HG03025 (cell line): ENCODE data around the gene SLC27A2.
"Not testable (repeated sequence)": the region's sequence is repeated elsewhere in the genome, so short reads cannot be mapped to it uniquely, and the experiment has no call there.

Experiments used
- ATAC-seq: cut with Tn5 transposase; IDR thresholded peaks from one replicate; pipeline ENCODE4 v1.9.1; 2021; ENCODE audit warnings: mild to moderate bottlenecking, moderate library complexity; ENCODE audit not compliant: unreplicated experiment, low FRiP score

The SLC27A2 gene

GRCh38 chr15:50162969-50163718 lies 18.9 kb upstream of the SLC27A2 start:
- no peak for ATAC-seq

- no peak for ATAC-seq
Observed at GRCh38 chr15:50163719-50164410, 18.1 kb upstream of the SLC27A2 start.

- ATAC-seq, result no peak
Observed at GRCh38 chr15:50164458-50164857, 17.5 kb upstream of the SLC27A2 start.

- no peak for ATAC-seq
Observed at GRCh38 chr15:50166216-50166615, 15.8 kb upstream of the SLC27A2 start.

GRCh38 chr15:50167110-50167509 lies 14.9 kb upstream of the SLC27A2 start:
- ATAC-seq, result no peak

GRCh38 chr15:50168379-50168778 lies 13.6 kb upstream of the SLC27A2 start:
- ATAC-seq, result no peak

GRCh38 chr15:50168783-50169411 lies 13.1 kb upstream of the SLC27A2 start:
- no peak for ATAC-seq

- not testable (repeated sequence) for ATAC-seq
Observed at GRCh38 chr15:50172360-50172895, 9.6 kb upstream of the SLC27A2 start.

- ATAC-seq, result no peak
Observed at GRCh38 chr15:50176869-50177268, 5.1 kb upstream of the SLC27A2 start.

- no peak for ATAC-seq
Observed at GRCh38 chr15:50180091-50180490, 1.9 kb upstream of the SLC27A2 start.

GRCh38 chr15:50180582-50180981 lies 1.4 kb upstream of the SLC27A2 start:
- ATAC-seq, result no peak

- ATAC-seq, result no peak
Observed at GRCh38 chr15:50181201-50181968, 611 bp upstream of the SLC27A2 start.

GRCh38 chr15:50182219-50183013 lies 420 bp downstream of the SLC27A2 start:
- peak; percentile 53 for ATAC-seq

GRCh38 chr15:50183112-50183794 lies 1.3 kb downstream of the SLC27A2 start:
- ATAC-seq, result no peak

GRCh38 chr15:50184863-50185504 lies 3.0 kb downstream of the SLC27A2 start:
- ATAC-seq, result no peak

GRCh38 chr15:50186090-50186489 lies 4.1 kb downstream of the SLC27A2 start:
- no peak for ATAC-seq

- no peak for ATAC-seq
Observed at GRCh38 chr15:50186752-50187151, 4.8 kb downstream of the SLC27A2 start.

- no peak for ATAC-seq
Observed at GRCh38 chr15:50187525-50187924, 5.5 kb downstream of the SLC27A2 start.

GRCh38 chr15:50187997-50188396 lies 6.0 kb downstream of the SLC27A2 start:
- ATAC-seq, result no peak
